ENCODE results near the gene MICAL3. TPM values are rescaled to one million over a fixed set of nuclear protein-coding genes. Genes with fewer than 3 reads are reported as not detected.

MICAL3 gene
- total RNA-seq, 1 experiment from 2014 or later: 47.1 TPM

DNA sequence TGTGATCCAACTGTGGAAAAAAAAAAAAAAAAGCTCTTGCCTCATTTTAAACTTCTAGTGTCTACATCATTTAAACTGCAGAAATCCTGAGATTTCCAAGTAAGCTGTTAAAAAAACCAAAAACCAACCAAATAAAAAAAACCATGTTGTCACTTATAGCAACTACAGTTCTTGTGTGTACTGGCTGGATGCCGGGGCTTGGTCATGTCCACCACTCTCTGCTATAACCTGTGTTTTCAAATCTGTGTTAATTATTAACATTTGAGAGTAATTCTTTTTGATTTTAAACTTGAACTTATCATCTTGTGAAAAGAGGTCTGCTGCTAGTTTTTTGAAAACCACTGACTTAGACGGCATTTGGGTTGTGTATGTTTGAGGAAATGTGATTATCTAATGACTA lies 217.9 kb downstream of the MICAL3 start:
- H3K27ac ChIP-seq (ENCODE audit: low read length): no peak overlapping the region
- intact Hi-C loops (cut with micrococcal nuclease; ENCODE audit: unreplicated experiment) (no loop called here), in situ Hi-C loops (cut with HindIII; ENCODE audit: low pct_unique_long_range_greater_than_20kb, low sequenced_read_pairs) (no loop called here)
- no TSS peak for BruUV-seq (replicated peaks)
- ATAC-seq (no peak), DNase-seq (ENCODE audit: low read depth, low spot score) (no peak)
- ChIA-PET CTCF (no interaction called here), POLR2A (interaction anchor here (0.7 kb wide), 1 partner anchor 30 kb away, joined by 6 read pairs; no protein-coding TSS in a partner anchor)
- no peaks in the 10 kb centered on the region for H3K27me3 ChIP-seq (ENCODE audit: control insufficient read depth, insufficient read depth, low read length)
- TF ChIP-seq, protein P1, sequence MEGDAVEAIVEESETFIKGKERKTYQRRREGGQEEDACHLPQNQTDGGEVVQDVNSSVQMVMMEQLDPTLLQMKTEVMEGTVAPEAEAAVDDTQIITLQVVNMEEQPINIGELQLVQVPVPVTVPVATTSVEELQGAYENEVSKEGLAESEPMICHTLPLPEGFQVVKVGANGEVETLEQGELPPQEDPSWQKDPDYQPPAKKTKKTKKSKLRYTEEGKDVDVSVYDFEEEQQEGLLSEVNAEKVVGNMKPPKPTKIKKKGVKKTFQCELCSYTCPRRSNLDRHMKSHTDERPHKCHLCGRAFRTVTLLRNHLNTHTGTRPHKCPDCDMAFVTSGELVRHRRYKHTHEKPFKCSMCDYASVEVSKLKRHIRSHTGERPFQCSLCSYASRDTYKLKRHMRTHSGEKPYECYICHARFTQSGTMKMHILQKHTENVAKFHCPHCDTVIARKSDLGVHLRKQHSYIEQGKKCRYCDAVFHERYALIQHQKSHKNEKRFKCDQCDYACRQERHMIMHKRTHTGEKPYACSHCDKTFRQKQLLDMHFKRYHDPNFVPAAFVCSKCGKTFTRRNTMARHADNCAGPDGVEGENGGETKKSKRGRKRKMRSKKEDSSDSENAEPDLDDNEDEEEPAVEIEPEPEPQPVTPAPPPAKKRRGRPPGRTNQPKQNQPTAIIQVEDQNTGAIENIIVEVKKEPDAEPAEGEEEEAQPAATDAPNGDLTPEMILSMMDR (IDR thresholded peaks at IDR 0.05): no peak
- TF ChIP-seq, protein P2, sequence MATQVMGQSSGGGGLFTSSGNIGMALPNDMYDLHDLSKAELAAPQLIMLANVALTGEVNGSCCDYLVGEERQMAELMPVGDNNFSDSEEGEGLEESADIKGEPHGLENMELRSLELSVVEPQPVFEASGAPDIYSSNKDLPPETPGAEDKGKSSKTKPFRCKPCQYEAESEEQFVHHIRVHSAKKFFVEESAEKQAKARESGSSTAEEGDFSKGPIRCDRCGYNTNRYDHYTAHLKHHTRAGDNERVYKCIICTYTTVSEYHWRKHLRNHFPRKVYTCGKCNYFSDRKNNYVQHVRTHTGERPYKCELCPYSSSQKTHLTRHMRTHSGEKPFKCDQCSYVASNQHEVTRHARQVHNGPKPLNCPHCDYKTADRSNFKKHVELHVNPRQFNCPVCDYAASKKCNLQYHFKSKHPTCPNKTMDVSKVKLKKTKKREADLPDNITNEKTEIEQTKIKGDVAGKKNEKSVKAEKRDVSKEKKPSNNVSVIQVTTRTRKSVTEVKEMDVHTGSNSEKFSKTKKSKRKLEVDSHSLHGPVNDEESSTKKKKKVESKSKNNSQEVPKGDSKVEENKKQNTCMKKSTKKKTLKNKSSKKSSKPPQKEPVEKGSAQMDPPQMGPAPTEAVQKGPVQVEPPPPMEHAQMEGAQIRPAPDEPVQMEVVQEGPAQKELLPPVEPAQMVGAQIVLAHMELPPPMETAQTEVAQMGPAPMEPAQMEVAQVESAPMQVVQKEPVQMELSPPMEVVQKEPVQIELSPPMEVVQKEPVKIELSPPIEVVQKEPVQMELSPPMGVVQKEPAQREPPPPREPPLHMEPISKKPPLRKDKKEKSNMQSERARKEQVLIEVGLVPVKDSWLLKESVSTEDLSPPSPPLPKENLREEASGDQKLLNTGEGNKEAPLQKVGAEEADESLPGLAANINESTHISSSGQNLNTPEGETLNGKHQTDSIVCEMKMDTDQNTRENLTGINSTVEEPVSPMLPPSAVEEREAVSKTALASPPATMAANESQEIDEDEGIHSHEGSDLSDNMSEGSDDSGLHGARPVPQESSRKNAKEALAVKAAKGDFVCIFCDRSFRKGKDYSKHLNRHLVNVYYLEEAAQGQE (IDR thresholded peaks at IDR 0.05; ENCODE audit: insufficient read depth in 1 of 2, low read depth in 2 of 2, low read length in 1 of 2): no peak
- no peak for TF ChIP-seq POLR2AphosphoS5 (IDR thresholded peaks at IDR 0.05; ENCODE audit: low read depth, low read length)
- TF ChIP-seq SIN3A (IDR thresholded peaks at IDR 0.05; ENCODE audit: borderline replicate concordance, insufficient read depth, low read depth, low read length): no peak
- TF ChIP-seq TCF7L2 (IDR thresholded peaks at IDR 0.05; ENCODE audit: low read depth, low read length): no peak
- no peaks in the 10 kb centered on the region for H3K9me3 ChIP-seq (ENCODE audit: control insufficient read depth, insufficient read depth, low read depth, low read length)
- H3K4me3 ChIP-seq (ENCODE audit: low read depth in 2 of 2, low read length in 2 of 2): no peak overlapping the region
- no peaks in the 10 kb centered on the region for H3K4me1 ChIP-seq (ENCODE audit: control insufficient read depth, insufficient read depth, low read length)
- H3K36me3 ChIP-seq (ENCODE audit: control insufficient read depth, insufficient read depth, low read length): no peaks in the 10 kb centered on the region; the same call in 1 of the 2 replicates

DNA sequence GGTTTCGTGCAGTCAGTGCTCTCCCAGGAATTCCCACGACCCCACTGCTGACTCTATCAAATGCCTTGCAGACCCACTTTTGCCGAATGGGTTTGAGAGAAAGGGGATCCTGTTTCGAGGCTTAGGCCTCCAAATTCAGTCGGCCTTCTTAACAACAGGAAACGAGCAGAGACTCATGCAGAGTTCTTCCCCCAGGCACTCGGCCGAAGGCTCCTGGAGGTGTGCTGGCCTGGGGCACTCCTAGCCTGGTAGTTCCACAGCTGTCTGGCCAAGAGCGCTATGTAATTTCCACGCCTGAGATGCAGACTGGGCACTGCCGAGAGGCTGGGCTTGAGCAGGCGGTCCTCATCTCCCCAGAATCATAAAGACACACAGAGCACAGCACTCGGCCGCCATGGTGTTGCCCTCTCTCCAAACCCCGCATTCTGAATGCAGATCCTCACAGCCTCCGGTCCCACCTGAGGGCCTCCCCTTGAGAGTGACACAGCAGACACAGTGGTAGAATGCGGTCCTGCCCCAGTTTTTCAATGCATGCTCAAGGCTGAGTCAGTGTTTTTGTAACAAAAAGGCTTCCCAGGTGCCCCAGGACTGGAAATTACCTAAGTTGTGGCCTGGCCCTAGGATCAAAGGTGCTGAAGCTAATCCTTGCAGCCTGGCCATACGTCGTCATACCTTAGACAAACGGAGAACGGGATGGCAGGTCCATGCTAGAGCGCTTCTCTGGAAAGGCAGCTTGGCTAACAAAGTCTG lies 219.9 kb downstream of the MICAL3 start:
- Histone ChIP-seq H3K27me3 (ENCODE audit: control insufficient read depth, insufficient read depth, low read length) (no peaks in the 10 kb centered on the region), H3K4me3 (ENCODE audit: low read depth in 2 of 2, low read length in 2 of 2) (no peak overlapping the region), H3K4me1 (ENCODE audit: control insufficient read depth, insufficient read depth, low read length) (no peaks in the 10 kb centered on the region), H3K27ac (ENCODE audit: low read length) (no peak overlapping the region), H3K36me3 (ENCODE audit: control insufficient read depth, insufficient read depth, low read length) (no peaks in the 10 kb centered on the region; the same call in 1 of the 2 replicates), H3K9me3 (ENCODE audit: control insufficient read depth, insufficient read depth, low read depth, low read length) (no peaks in the 10 kb centered on the region)
- intact Hi-C loops (cut with micrococcal nuclease; ENCODE audit: unreplicated experiment): no loop called here
- BruUV-seq (replicated peaks): no TSS peak
- DNase-seq (ENCODE audit: low read depth, low spot score) (no peak), ATAC-seq (no peak; the same call in 1 of the 2 replicates)
- POLR2A ChIA-PET: no interaction called here
- TF ChIP-seq, protein P1 (IDR thresholded peaks at IDR 0.05): no peak
- TF ChIP-seq POLR2AphosphoS5 (IDR thresholded peaks at IDR 0.05; ENCODE audit: low read depth, low read length): no peak
- in situ Hi-C loops (cut with HindIII; ENCODE audit: low pct_unique_long_range_greater_than_20kb, low sequenced_read_pairs): no loop called here
- CTCF ChIA-PET: no interaction called here

All from Panc1 (cell line).